BLaER1 treated with 17β-estradiol and CSF1 and Interleukin-3, amounts not matched to agents 10 nM and 100 nM (cell line): ENCODE results near the gene EIF6.

Experiments
- H3K27ac ChIP-seq, 11 experiments: shearing (Covaris generic); formaldehyde crosslinking; 2 replicates each; pipeline ENCODE4 v1.8.1; 2022
- H3K27me3 ChIP-seq, 11 experiments: shearing (Covaris generic); formaldehyde crosslinking; 2 replicates each; pipeline ENCODE4 v1.8.1; 2022
- H3K36me3 ChIP-seq, 11 experiments: shearing (Covaris generic); formaldehyde crosslinking; 2 replicates each; pipeline ENCODE4 v1.8.1; 2022
- H3K4me1 ChIP-seq, 10 experiments: shearing (Covaris generic); formaldehyde crosslinking; 2 replicates each; pipeline ENCODE4 v1.8.1; 2022
- H3K4me2 ChIP-seq, 11 experiments: shearing (Covaris generic); formaldehyde crosslinking; 2 replicates each; pipeline ENCODE4 v1.8.1; 2022
- H3K4me3 ChIP-seq, 10 experiments: shearing (Covaris generic); formaldehyde crosslinking; 2 replicates each; pipeline ENCODE4 v1.8.1; 2022
- H3K9ac ChIP-seq, 11 experiments: shearing (Covaris generic); formaldehyde crosslinking; 2 replicates each; pipeline ENCODE4 v1.8.1; 2022
- H3K9me3 ChIP-seq, 11 experiments: shearing (Covaris generic); formaldehyde crosslinking; replicated peaks in 1 of 11; 2 replicates each; pipeline ENCODE4 v1.8.1; 2022
- H4K20me1 ChIP-seq, 11 experiments: shearing (Covaris generic); formaldehyde crosslinking; 2 replicates each; pipeline ENCODE4 v1.8.1; 2022
- Cebpa-rat ChIP-seq, 11 experiments: shearing (Covaris generic); IDR thresholded peaks; 2 replicates each; pipeline ENCODE4 v1.8.1; 2022

EIF6 gene

DNA sequence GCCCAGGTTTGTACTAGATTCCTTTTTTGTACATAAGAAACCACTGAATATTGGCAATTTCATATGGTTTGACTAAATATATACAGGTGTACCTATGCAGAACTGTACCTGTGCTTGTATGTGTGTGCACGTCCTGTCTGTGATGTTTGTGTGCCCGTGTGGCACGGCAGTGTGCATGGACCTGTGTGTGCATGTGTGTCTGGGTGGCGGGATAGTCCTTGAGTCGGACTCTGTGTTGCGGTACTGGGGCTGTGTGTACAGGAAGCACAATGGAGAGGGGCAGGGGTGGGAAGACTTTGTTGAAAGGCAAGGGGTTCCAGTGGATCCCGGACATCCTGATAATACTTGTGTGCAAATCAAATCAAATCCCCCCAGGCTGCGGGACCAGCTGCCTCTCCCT lies 11.1 kb upstream of the EIF6 start:
- no peak overlapping the region for H3K9ac ChIP-seq
- H3K36me3 ChIP-seq, result no peaks in the 10 kb centered on the region
- peaks cover 0 to 12% (median 0%) of the 10 kb centered on the region in 10 experiments; a peak in 6 of 20 replicates for H3K4me1 ChIP-seq
- H3K4me2 ChIP-seq, result no peak overlapping the region
- H3K4me3 ChIP-seq, result no peak overlapping the region
- H3K27me3 ChIP-seq, result no peaks in the 10 kb centered on the region
- no peaks in the 10 kb centered on the region for H3K9me3 ChIP-seq
- H4K20me1 ChIP-seq, result peaks cover 0 to 7% (median 0%) of the 10 kb centered on the region in 11 experiments; a peak in 1 of 22 replicates
- H3K27ac ChIP-seq, result no peak overlapping the region
- no peak for TF ChIP-seq Cebpa-rat (IDR thresholded peaks at IDR 0.05)

DNA sequence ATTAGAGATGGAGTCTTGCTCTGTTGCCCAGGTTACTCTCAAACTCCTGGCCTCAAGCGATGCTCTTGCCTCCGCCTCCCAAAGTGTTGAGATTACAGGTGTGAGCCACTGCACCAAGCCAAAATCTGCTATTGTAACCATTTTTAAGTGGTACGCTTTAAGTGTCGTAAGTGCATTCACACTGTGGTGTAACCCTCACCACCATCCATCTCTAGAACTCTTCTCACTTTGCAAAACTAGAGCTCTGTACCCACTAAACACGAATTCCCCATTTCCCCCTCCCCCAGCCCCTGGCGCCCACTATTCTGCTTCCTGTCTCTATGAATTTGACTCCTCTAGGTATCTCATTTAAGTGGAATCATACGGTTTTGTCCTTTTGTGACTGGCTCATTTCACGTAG lies 10.5 kb upstream of the EIF6 start:
- H3K4me3 ChIP-seq, result no peak overlapping the region
- no peaks in the 10 kb centered on the region for H3K9me3 ChIP-seq
- no peak overlapping the region for H3K27ac ChIP-seq
- H3K36me3 ChIP-seq, result no peaks in the 10 kb centered on the region
- no peaks in the 10 kb centered on the region for H3K27me3 ChIP-seq
- peaks cover 0 to 7% (median 0%) of the 10 kb centered on the region in 11 experiments; a peak in 1 of 22 replicates for H4K20me1 ChIP-seq
- no peak overlapping the region for H3K4me2 ChIP-seq
- no peak overlapping the region for H3K9ac ChIP-seq
- no peak for TF ChIP-seq Cebpa-rat (IDR thresholded peaks at IDR 0.05)
- H3K4me1 ChIP-seq, result peaks cover 0 to 12% (median 0%) of the 10 kb centered on the region in 10 experiments; a peak in 6 of 20 replicates

GRCh38 chr20:35294293-35294685 lies 9.7 kb upstream of the EIF6 start:
- no peak overlapping the region for H3K4me2 ChIP-seq
- no peak overlapping the region for H3K9ac ChIP-seq
- no peak for TF ChIP-seq Cebpa-rat (IDR thresholded peaks at IDR 0.05)
- peaks cover 0 to 7% (median 0%) of the 10 kb centered on the region in 11 experiments; a peak in 1 of 22 replicates for H4K20me1 ChIP-seq
- no peak overlapping the region for H3K27ac ChIP-seq
- H3K4me1 ChIP-seq, result peaks cover 0 to 8% (median 0%) of the 10 kb centered on the region in 10 experiments; a peak in 5 of 20 replicates
- no peaks in the 10 kb centered on the region for H3K27me3 ChIP-seq
- H3K4me3 ChIP-seq, result no peak overlapping the region
- no peaks in the 10 kb centered on the region for H3K36me3 ChIP-seq
- H3K9me3 ChIP-seq, result no peaks in the 10 kb centered on the region

GRCh38 chr20:35293303-35294292 lies 9.0 kb upstream of the EIF6 start:
- Histone ChIP-seq H3K27ac (no peak overlapping the region), H3K4me1 (peaks cover 0 to 8% (median 0%) of the 10 kb centered on the region in 10 experiments; a peak in 5 of 20 replicates), H4K20me1 (peaks cover 0 to 7% (median 0%) of the 10 kb centered on the region in 11 experiments; a peak in 1 of 22 replicates), H3K36me3 (no peaks in the 10 kb centered on the region), H3K4me3 (no peak overlapping the region), H3K4me2 (no peak overlapping the region), H3K9me3 (no peaks in the 10 kb centered on the region), H3K27me3 (no peaks in the 10 kb centered on the region), H3K9ac (no peak overlapping the region)
- TF ChIP-seq Cebpa-rat (IDR thresholded peaks at IDR 0.05), result no peak

DNA sequence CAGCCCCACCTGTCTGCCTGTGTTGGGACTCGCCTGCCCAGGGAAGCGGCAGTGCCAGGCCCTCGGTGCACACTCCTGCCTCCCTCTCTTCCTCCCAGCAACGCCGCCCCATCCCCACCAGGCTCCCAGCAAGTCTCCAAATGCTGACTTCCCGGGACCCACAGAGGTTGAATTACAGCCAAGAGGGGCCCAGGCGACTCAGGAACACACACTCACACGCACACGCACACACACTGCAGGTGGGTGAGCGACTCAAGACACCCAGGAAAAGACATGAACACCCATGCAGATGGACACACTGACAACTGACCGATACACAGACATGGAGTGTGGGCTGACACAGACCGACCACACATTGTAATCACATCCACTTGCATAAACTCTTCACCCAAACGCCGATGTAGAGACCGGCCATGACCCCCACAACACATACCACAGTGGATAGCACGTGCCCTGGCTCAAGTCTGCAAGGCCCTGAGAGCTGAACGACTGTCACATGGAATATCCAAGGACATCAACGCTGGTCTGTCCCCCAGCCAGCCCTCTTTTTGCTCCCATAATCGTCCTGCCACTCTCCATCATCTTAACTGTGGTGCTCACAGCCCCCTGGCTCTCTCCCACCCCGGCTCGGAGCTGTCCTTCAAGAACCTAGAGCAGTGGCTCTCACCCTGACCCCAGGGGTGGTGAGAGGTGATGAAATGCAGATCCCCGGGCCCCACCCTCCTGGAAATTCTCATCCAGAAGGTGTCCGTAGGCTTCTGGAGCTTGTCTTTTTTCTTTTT lies 8.1 kb upstream of the EIF6 start:
- H3K4me1 ChIP-seq, result peaks cover 0 to 8% (median 0%) of the 10 kb centered on the region in 10 experiments; a peak in 5 of 20 replicates
- peaks cover 0 to 7% (median 0%) of the 10 kb centered on the region in 11 experiments; a peak in 1 of 22 replicates for H4K20me1 ChIP-seq
- H3K27me3 ChIP-seq, result no peaks in the 10 kb centered on the region
- no peaks in the 10 kb centered on the region for H3K9me3 ChIP-seq
- no peak overlapping the region for H3K27ac ChIP-seq
- no peak overlapping the region for H3K9ac ChIP-seq
- TF ChIP-seq Cebpa-rat (IDR thresholded peaks at IDR 0.05), result no peak
- no peaks in the 10 kb centered on the region for H3K36me3 ChIP-seq
- no peak overlapping the region for H3K4me3 ChIP-seq
- no peak overlapping the region for H3K4me2 ChIP-seq

DNA sequence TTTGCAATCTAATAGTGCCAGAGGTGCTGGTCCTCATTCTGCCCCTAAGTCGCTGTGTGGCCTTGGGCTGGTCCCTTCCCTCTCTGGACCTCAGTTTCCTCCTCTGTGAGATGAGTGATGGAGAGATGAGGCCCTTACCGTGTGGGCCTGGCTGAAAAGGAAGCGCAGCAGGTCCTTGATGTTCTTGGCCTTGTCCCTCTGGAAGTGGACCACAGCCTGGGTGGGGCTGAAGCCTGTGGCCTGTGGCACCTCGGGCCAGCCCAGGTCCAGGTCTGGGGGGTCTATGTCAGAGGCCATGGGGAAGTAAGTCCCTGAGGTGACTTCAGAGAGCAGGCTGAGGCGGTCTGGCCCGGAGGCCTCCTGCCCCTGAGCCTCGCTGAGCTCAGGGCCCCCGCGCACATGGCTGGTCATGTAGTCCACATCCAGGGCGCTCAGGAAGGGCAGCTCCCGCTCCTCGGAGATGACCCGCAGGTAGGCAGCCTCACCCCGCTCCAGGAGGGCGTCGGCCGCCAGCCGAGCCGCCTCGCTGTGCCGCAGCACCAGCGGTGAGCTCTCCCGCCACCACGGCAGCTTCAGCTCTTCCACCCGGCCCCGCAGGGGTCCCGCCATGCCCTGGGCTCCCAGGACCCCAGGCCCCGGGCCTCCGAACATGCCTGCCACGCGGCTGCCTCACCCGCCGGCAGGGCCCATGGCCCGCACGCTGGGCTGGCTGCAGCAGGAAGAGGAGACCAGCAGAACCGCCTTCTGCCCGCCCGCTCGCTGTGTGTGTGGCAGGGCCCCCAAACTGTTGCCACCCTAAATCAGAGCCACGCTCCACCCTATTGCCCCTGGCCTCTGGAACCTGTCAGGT lies 7.3 kb upstream of the EIF6 start, which contains the start of gene FAM83C:
Gene FAM83C, minus strand, starts transcription at position 772 of the 850 bp plus-strand sequence. Its CDS starts 121 bp downstream, at position 651.
- Histone ChIP-seq H3K9me3 (no peaks in the 10 kb centered on the region), H3K4me3 (no peak within 1 kb of the TSS), H3K9ac (no peak within 1 kb of the TSS), H3K27ac (no peak within 1 kb of the TSS), H3K4me1 (peaks cover 0 to under 1% (median 0%) of the 10 kb centered on the region in 10 experiments; a peak in 3 of 20 replicates), H3K27me3 (no peaks in the 10 kb centered on the region), H4K20me1 (peaks cover 0 to 7% (median 0%) of the 10 kb centered on the region in 11 experiments; a peak in 1 of 22 replicates), H3K36me3 (no peaks in the 10 kb centered on the region), H3K4me2 (no peak within 1 kb of the TSS)
- TF ChIP-seq Cebpa-rat (IDR thresholded peaks at IDR 0.05), result no peak

- Histone ChIP-seq H3K4me2 (no peak overlapping the region), H3K27ac (no peak overlapping the region), H3K9me3 (no peaks in the 10 kb centered on the region), H3K4me1 (no peaks in the 10 kb centered on the region), H3K4me3 (no peak overlapping the region), H3K27me3 (no peaks in the 10 kb centered on the region), H4K20me1 (peaks cover 0 to 7% (median 0%) of the 10 kb centered on the region in 11 experiments; a peak in 1 of 22 replicates), H3K36me3 (no peaks in the 10 kb centered on the region), H3K9ac (no peak overlapping the region)
- TF ChIP-seq Cebpa-rat (IDR thresholded peaks at IDR 0.05), result no peak
These were observed 6.4 kb upstream of the EIF6 start for GRCh38 chr20:35290887-35291417.
